Measurements from ENCODE around the gene AURKA.
"Not testable (repeated sequence)": the region's sequence is repeated elsewhere in the genome, so short reads cannot be mapped to it uniquely, and the experiment has no call there.

Gene AURKA

DNA sequence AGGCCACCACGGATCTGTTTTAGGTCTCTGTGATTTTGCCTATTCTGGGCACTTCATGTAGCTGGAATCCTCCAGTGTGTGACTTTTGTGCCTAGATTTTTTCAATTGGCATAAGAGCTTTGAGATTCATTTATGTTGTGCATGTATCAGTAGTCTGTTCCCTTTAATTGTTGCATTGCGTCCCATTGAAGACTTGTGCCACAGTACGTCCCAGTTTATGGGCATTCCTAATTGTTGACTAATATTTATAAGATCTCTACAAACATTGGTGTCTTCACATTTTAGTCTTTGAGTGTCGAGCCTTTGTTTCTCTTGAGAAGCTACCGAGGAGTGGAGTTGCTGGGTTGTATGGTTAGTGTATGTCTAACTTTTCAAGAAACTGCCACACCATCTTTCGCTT, 33.9 kb downstream of the AURKA start:
- DNase-seq, result no peak

GRCh38 chr20:56353356-56353755, 38.7 kb downstream of the AURKA start:
- no peak for DNase-seq

DNA sequence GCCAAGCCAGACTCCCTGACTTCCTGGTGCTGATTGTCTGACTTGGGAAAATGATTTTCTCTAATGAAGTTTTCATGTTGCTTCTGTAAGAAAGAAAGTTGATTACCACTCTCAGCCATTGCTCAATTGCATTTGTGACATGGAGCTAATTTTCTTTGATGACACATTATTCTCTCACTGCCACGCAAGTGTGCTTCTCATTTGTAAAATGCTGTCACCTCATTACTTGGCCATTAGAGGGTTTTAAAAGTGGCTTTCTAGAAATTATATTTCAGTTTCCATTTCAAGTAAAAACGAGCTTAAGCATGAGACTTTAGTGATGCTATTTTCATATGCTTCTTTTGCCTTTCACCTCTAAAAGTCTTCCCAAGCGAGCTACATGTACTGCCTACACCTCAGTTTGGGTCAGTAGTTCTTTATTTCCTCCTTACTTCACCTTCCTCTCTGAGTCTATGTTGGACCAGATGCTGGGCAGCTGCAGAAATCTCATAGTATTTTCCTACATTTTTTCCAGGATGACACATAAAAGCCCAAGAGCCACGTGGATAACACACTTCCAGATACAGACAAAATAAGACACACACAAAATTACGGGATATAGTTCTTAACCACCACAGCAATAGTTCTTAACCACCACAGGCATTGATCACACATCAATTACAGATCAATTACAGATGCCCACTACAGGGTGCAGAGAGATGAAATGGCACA, 39.5 kb downstream of the AURKA start:
- peak; percentile 50 for DNase-seq

- DNase-seq, result peak; percentile 68
These were observed 41.2 kb downstream of the AURKA start for GRCh38 chr20:56350842-56351241.

- DNase-seq, result no peak
These were observed 43.3 kb downstream of the AURKA start for GRCh38 chr20:56348746-56349145.

DNA sequence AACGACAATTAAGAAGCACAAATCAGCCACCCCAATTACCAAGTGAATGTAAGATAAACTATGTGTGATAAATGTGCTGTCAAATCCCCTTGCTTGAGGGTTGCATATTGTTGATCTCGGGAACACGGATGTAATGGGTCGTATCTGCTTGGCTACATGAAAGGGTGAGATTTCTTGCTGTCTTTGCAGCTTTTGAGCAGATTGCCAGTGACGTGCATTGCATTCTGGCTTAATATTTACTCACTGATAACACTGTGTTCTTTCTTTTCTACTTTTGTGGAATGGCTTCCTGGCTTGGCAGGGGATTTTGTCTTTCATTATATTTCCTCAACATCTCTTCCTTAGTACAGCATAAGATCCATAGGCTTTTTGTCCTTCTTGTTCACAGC, 43.7 kb downstream of the AURKA start:
- DNase-seq, result no peak

GRCh38 chr20:56347628-56348304, 44.2 kb downstream of the AURKA start:
- no peak for DNase-seq

DNA sequence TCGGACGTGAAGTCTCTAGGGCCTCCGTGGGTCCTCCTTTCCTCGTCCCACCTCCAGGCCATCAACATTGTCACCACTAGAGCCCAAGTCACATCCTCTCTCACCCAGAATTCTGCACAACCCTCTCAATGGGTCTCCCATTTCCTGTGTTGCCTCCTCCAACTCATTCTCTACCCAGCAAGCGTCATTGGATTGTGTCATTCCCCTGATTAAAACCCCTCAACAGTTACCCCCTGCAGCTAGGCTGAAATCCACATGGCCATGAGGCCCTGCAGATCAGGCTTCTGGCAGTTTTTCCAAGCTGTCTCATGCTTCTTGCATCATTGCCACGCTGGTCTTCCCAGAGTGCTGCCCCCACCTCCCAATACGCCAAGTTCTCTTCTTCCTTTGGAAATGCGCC, 46.1 kb downstream of the AURKA start:
- DNase-seq, result no peak

- DNase-seq, result peak; percentile 44
These were observed 48.1 kb downstream of the AURKA start for GRCh38 chr20:56343861-56344381.

GRCh38 chr20:56342783-56343182, 49.2 kb downstream of the AURKA start:
- no peak for DNase-seq

GRCh38 chr20:56336709-56337108, 55.3 kb downstream of the AURKA start:
- DNase-seq, result not testable (repeated sequence)

DNA sequence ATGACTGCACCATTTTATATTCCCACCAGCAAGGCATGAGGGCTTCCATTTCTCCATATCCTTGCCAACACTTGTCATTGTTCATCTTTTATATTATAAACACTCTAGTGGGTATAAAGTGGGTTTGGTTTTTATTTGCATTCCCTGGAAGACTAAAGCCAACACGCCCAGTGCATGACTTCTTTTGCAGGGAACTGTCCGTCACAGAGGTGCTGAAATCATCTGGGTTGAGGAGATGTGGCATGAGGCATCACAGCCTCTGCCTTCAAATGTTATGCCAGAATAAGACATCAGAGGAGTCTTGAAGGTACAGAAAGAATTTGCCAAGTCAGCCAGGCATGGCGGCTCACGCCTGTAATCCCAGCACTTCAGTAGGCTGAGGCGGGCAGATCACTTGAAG, 63.2 kb downstream of the AURKA start:
- no peak for DNase-seq

- DNase-seq, result no peak
These were observed 67.2 kb downstream of the AURKA start for GRCh38 chr20:56324806-56325205.

DNA sequence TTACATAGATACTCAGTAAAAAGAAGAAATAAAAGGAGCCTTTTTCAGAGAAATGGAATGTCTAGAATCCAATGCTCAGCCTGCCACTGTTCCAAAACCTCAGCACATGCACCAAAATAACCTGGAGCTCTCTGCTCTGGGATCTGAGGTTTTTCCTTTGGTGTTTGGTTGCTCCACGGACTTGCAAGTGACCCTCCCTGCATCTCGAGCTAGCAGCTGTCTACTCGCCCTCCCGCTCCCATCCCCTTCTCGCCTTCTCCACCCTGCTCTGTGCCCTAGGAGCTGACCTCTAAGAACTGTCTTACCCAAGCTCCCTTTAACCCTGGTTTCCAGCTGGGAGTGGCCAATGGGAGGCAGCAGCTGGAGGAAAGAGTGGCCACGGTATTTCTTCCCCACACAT, 68.4 kb downstream of the AURKA start:
- DNase-seq, result no peak

GRCh38 chr20:56323206-56323605, 68.8 kb downstream of the AURKA start:
- no peak for DNase-seq

DNA sequence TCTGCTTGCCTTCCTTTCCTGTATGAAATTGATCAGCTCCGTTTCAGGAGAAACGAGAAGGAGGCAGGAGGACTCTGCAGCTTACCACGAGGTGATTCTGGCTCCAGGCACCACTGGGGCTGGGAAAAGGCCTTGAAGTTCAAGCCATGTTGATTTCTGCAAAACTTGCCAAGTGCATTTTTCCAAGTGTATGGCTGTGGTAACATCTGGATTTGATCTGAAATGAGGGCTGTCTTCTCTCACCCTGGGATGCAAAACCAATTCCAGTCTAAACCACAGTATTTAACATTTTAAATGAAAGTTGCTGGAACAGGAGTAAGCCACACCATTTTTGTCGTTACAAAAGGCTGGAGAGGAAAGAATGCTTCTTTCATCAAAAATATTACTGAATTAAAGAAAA, 69.3 kb downstream of the AURKA start:
- peak; percentile 45 for DNase-seq
